HG03378 (cell line): ENCODE measurements around the gene TMEM94.
"Not testable (repeated sequence)": the region's sequence is repeated elsewhere in the genome, so short reads cannot be mapped to it uniquely, and the experiment has no call there.

Source experiments
- ATAC-seq: cut with Tn5 transposase; IDR thresholded peaks from one replicate; pipeline ENCODE4 v1.9.1; 2021; ENCODE audit warnings: mild to moderate bottlenecking, moderate library complexity; ENCODE audit not compliant: unreplicated experiment

TMEM94 gene

GRCh38 chr17:75456417-75457046 lies at the start of gene TMEM94:
TSS of gene TMEM94 (plus strand) at chr17:75456635. CDS start at chr17:75471906, 15,271 bp downstream.
- peak; percentile 89 for ATAC-seq

GRCh38 chr17:75407655-75408352 lies 48.6 kb upstream of the TMEM94 start:
- no peak for ATAC-seq

- ATAC-seq: no peak
Observed at GRCh38 chr17:75410141-75410540, 46.3 kb upstream of the TMEM94 start.

- no peak for ATAC-seq
Observed at GRCh38 chr17:75411328-75412067, 44.9 kb upstream of the TMEM94 start.

GRCh38 chr17:75412455-75413317 lies 43.7 kb upstream of the TMEM94 start:
- ATAC-seq: peak; percentile 64

GRCh38 chr17:75414488-75414887 lies 41.9 kb upstream of the TMEM94 start:
- ATAC-seq: no peak

- ATAC-seq: no peak
Observed at GRCh38 chr17:75416006-75416405, 40.4 kb upstream of the TMEM94 start.

- ATAC-seq: no peak
Observed at GRCh38 chr17:75417054-75417580, 39.3 kb upstream of the TMEM94 start.

GRCh38 chr17:75418531-75418930 lies 37.9 kb upstream of the TMEM94 start:
- ATAC-seq: no peak

- no peak for ATAC-seq
Observed at GRCh38 chr17:75428543-75429469, 27.6 kb upstream of the TMEM94 start.

GRCh38 chr17:75430159-75430974 lies 26.1 kb upstream of the TMEM94 start:
- ATAC-seq: no peak

- no peak for ATAC-seq
Observed at GRCh38 chr17:75433218-75433783, 23.1 kb upstream of the TMEM94 start.

- ATAC-seq: not testable (repeated sequence)
Observed at GRCh38 chr17:75434433-75434832, 22.0 kb upstream of the TMEM94 start.

GRCh38 chr17:75437404-75437803 lies 19.0 kb upstream of the TMEM94 start:
- ATAC-seq: not testable (repeated sequence)

- ATAC-seq: no peak
Observed at GRCh38 chr17:75439287-75439686, 17.1 kb upstream of the TMEM94 start.

- ATAC-seq: no peak
Observed at GRCh38 chr17:75440738-75441448, 15.5 kb upstream of the TMEM94 start.

- no peak for ATAC-seq
Observed at GRCh38 chr17:75442168-75443103, 14.0 kb upstream of the TMEM94 start.
